SHP77 treated with DMSO at 0.1 percent for 48 hours (cell line): ENCODE data around the gene HS3ST2.

Experiments
- DNase-seq: peaks from one replicate; lab custom pipeline; 2025; lab: John Stamatoyannopoulos, UW

Gene HS3ST2

DNA sequence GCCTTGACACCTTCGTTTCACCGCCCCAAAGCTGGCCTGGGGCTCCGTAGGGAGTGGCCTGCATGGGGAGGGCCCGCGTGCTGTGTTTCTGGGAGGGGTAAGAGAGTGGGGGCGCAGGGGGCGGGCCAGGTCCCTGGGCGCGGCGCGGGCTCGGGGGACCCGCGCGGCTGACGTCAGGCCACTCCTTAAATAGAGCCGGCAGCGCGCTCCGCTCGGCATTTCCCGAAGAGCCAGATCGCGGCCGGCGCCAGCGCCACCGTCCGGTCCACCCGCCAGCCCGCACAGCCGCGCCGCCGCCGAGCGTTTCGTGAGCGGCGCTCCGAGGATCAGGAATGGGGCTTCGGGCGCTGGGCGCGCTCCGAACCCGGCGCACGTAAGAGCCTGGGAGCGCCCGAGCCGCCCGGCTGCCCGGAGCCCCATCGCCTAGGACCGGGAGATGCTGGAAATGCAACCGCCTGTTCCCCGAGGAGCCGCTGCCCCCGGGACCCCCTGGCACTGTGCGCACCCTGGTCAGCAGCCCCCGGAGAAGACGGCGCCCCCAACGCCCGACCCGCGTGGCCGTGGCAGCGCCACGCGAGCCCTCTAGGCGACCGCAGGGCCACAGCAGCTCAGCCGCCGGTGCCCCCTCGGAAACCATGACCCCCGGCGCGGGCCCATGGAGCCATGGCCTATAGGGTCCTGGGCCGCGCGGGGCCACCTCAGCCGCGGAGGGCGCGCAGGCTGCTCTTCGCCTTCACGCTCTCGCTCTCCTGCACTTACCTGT is at the start of gene HS3ST2:
TSS of gene HS3ST2 (plus strand) at position 215 of the 763 bp plus-strand sequence. CDS start at position 664, 449 bp downstream.
- DNase-seq = no peak

DNA sequence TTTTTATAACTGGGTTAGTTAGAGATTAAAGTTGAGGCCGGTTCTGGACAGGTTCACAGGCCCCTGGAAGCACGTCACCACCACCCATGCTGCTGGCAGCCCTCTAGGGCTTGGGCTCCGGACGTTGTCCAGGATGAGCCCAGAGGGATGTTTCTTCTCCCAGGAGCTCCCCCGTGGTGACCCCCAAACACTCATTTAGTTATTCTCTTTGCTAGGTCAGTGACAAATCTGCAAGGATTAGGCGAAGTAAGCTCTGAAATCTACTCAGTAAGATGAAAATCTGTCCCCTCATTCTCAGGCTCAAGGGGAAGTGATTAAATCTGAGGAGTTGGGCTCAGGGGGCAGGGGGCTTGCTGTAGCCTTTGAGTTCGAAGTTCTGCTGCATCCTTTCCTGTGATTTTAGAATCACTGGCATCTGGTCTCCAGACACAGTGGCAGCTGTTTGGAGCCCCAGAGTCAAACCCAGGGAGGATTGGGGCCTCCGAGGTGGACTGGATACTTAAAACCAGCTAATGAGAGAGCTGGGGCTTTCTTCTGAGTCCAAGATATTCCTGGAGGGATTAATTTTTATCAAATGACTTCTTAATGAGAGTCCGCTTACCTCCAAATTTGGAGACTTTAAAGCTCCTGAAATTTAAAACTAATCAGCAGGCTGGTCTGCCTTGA is 49.2 kb upstream of the HS3ST2 start:
- DNase-seq = no peak

DNA sequence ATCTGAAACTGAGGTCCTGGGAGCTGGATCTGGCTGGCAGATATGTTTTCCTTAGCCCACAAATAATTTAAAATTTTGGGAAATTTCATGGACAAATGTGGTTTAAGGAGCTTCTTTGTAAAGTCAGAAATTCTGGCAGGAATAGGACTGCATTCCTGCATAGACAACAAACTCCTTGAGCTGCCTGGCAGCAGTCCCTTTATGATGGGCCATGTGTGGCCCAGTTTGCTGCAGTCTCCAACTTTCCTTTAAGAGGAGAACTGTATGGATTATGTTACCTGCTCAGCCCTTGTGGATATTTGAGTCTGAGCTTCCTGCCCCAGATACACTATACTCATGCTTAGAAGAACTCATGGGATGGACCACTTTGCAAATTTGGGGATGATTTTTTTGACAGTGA is 48.5 kb upstream of the HS3ST2 start:
- DNase-seq = no peak

- DNase-seq = no peak
Measured at GRCh38 chr16:22770866-22771265, 43.1 kb upstream of the HS3ST2 start.

DNA sequence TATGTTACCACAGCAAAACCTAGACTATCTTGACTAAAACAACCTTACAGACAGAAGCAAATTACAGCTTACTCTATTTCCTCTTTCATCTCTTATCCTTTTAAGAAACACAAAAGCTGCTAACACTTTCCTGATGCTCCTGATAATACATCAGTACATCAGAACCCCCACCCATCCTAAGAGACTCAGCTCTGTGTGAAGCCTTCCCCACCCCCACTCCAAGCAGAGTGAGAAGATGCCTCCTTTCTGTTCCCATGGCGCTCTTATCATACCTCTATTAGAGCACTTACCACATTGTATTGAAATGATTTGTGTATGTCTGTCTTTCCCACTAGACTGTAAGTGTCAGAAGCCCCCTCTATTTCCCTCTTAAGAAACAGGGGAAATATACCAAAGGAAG is 42.4 kb upstream of the HS3ST2 start:
- DNase-seq = no peak

DNA sequence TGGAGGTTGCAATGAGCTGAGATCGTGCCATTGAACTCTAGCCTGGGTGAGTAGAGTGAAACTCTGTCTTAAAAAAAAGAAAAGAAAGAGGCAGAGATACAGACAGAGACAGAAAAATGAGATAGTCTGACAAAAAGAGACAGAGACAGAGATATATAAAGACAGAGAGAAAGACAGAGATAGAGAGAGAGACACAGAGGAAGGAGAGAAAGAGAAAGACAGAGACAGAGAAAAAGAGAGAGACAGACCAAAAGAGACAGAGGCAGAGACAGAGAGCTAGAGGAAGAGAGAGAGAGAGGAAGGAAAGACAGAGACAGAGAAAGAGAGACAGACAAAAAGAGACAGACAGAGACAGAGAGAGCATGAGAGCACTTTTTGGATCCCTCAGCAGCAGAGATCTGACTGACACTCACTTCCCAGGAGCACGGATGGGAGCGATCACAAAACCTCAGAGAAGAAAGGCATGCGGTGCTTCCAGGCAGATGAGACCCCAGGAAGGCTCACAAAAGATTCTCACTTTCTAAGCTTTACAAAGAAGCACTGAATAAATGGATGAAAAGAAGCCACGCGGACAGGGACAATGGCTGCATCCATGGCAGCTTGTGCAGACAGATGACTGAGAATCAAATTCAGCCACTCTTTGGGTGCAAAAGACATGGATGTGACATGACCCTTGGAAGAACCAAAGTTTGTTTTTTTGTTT is 38.6 kb upstream of the HS3ST2 start:
- DNase-seq = no peak

GRCh38 chr16:22781480-22781879 is 32.5 kb upstream of the HS3ST2 start:
- DNase-seq = no peak

GRCh38 chr16:22782314-22782713 is 31.6 kb upstream of the HS3ST2 start:
- DNase-seq = no peak

DNA sequence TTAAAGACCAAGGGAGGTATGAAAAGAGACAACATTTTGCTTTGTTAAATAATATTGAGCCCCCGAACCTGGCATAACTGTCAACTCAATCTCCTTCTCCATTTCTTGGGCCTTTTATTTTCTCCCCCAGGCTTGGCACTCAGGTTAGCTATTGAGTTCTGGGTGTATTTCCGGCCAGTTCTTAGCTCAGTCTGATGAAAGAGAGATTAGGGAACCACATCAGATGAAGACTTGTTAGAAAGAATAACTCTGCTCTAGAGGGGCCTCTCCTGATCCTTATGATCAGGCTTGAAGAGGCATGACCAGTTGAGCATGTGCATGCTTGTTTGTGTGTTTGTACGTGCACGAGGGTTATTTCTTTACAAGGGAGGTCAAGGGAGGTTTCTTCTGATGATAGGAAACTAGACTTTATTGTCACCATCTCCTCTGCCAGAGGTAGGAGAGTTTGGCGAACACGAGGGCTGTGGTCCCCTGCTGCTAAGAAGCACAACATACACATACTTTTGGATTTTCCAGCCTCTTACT is 29.2 kb upstream of the HS3ST2 start:
- no peak for DNase-seq

DNA sequence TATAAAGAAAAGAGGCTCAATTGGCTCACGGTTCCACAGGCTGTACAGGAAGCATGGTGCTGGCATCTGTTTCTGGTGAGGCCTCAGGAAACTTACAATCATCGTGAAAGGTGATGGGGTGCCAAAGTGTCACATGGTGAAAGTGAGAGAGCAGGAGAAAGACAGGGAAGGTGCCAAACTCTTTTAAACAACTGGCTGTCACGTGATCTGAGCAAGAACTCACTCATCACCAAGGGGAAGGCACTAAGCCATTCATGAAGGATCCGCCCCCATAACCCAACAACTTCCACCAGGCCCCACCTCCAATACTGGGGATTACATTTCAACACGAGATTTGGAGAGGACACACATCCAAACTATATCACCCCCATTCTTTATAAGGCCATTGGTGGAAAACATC is 28.4 kb upstream of the HS3ST2 start:
- DNase-seq = no peak

DNA sequence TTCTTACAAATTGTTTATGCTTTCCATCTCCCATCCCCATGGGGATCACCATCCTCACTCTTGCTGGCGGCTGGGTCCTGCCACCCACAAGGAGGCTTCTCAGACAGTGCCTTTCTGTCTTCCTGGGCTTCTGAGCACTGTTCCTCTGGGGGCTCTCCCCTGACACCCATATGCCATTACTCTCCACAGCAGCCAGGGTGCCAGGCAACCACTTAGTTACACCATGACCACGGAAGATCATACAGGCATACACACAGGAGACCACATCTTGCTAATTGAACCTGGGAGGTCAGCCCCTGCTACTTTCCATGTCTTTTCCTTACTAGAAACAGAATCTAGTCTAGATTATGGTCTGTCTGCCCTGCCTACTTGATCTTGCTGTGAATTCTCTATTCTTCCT is 27.7 kb upstream of the HS3ST2 start:
- no peak for DNase-seq

- no peak for DNase-seq
Measured at GRCh38 chr16:22786691-22787090, 27.3 kb upstream of the HS3ST2 start.

- DNase-seq = no peak
Measured at GRCh38 chr16:22787466-22788192, 26.3 kb upstream of the HS3ST2 start.

GRCh38 chr16:22788193-22788530 is 25.8 kb upstream of the HS3ST2 start:
- DNase-seq = no peak

- DNase-seq = no peak
Measured at GRCh38 chr16:22789281-22789945, 24.5 kb upstream of the HS3ST2 start.

- no peak for DNase-seq
Measured at GRCh38 chr16:22797551-22797950, 16.4 kb upstream of the HS3ST2 start.

- no peak for DNase-seq
Measured at GRCh38 chr16:22799113-22799512, 14.8 kb upstream of the HS3ST2 start.

DNA sequence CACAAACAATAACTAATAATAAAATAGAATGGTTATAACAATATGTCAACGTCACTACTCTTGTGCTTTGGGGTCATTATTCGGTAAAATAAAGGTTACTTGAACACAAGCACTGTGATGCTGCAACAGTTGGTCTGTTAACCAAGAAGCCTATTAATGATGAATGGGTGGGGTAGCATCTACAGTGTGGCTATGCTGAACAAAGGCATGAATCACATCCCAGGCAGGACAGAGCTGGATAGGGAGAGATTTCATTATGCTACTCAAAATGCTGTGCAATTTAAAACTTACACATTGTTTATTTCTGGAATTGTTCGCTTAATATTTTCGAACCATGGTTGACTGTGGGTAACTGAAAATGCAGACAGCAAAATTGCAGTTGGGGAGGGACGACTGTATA is 9.1 kb upstream of the HS3ST2 start:
- DNase-seq = no peak

DNA sequence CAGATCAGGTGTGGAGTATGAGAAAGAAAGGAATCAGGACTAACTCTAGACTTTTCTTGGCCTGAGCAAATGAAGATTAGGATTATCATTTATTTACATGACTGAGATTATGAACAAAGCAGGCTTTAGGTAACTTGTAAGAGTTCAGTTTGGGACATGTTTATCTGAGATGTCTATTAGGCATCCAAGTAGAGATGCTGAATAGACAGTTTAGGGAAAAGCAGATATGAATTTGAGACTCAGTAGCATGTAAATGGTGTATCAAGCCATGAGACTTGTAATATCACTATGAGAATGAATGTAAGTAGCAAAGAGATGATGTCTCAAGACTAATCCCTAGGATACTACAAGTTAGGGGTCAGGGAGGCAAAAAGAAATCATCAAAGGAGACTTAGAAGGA is 8.6 kb upstream of the HS3ST2 start:
- no peak for DNase-seq

- no peak for DNase-seq
Measured at GRCh38 chr16:22806811-22807210, 7.2 kb upstream of the HS3ST2 start.

GRCh38 chr16:22810226-22810625 is 3.7 kb upstream of the HS3ST2 start:
- DNase-seq = no peak
